Activated T-helper 9 cell treated with anti-CD3 and anti-CD28 coated beads, Interleukin-2, amount 50 U/mL, for 16 hours (primary cell): Measurements from ENCODE around the gene SLC16A5.
"Not testable (repeated sequence)": the region's sequence is repeated elsewhere in the genome, so short reads cannot be mapped to it uniquely, and the experiment has no call there.

Source experiments
- DNase-seq: peaks from one replicate; pipeline ENCODE4 v3.0.0-alpha.2; 2020; ENCODE audit warnings: low read depth

Gene SLC16A5

DNA sequence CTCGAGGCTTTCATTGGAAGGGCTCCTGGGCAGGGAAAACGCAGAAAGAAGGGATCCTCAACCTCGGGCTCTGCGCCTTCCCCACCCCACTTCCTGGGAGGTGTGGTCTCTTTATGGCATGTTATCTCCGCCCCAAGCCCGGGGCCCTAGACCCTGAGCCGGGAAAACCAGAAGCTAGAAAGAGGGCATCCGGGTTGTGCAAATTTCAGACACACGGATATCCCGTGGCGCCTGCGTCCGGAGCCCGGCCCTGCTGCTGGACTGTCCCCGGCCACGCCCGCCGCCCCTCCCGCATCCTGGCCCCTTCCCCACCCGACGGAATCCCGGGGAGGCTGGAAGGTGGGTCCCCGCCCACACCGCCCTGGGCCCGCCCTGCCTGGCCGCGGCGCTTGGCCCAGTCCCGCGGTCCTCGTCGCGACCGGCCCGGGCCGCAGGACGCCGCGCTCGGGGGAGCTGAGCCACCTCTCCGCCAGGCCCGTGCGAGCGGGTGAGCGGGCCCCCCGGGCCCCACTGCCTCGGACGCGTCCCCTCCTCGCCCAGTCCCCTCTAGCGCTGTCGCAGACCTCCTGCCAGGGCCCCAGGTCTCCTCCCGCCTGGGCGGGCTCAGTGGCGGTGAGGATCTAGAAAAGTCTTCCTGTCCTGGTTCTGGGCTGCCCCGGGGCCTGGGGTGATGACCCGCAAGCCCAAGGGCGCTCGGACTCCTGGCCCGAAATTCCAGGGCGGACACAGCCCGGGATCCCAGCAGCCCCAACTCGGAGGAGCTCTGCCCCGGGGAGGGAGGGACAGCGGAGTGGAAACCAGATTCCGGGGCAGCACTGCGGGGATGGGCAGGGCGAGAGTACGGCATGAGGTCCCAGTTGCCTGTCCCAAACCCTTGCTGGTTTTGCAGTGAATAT lies at the start of gene SLC16A5:
TSS of gene SLC16A5 (plus strand) at position 397 of the 896 bp plus-strand sequence. CDS start 5,683 bp downstream, outside the sequence.
- peak; percentile 25 for DNase-seq

DNA sequence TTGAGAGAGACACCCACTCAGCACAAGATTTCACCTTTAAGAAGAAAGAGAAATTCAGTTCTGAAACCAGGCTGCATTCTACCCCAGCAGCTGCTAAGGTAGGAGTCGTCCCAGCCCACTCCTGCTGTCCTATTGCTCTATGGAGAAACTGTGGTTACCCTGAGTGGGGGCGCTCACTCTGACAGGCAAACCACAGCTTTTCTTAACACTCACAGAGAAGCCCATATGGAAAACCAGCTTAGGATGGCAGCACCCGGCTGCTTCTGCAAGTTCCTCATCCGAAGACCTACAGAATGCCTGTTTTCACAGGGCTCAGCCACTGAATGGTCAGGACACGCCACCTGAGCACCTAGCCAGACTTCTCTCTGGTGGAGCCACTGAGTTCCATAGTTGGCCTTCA lies 48.5 kb upstream of the SLC16A5 start:
- DNase-seq = no peak

DNA sequence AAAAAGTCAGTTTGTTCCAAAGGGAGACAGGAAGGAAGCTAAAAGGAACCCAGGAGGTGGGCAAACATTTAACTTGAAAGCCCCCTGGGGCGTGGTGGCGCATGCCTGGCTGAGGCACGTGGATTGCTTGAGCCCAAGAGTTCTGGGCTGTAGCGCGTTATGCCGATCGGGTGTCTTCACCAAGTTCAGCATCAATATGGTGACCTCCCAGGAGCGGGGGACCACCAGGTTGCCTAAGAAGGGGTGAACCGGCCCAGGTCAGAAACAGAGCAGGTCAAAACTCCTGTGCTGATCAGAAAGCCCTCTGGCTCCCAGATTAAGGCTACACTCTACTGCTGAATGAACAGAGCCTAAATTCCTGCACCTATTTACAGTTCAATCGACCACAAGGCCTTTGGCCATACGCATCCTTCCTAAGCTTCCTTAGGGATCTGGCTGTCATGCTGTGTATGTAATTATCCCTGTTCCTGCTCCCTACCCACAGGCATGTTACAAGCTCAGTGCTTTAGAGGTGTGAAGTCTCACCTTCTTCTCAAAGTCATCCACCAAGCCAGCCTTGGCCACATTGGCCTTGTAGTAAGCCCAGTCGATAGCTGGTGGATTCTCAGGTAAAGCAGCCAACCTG lies 46.0 kb upstream of the SLC16A5 start:
- no peak for DNase-seq

GRCh38 chr17:75043789-75044188 lies 44.0 kb upstream of the SLC16A5 start:
- not testable (repeated sequence) for DNase-seq

DNA sequence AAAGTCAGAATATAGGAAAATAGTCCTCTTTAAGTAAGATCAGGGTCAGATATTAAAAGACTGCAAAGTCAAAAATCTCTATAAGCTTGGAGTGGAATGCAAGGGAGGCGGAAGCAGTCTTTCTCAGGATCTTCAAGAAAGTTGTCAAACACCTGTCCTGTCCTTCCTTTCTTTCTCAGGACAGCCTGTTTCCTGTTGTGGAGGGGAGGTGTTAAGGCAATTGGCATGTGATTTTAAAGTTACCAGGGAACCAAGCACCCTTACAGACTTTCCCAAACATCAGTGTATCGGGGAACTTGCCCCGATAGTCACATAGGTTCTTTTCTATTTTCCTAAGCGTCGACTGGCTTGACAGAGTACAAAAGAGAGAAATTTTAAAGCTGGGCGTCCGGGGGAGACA lies 43.0 kb upstream of the SLC16A5 start:
- no peak for DNase-seq

- DNase-seq = not testable (repeated sequence)
Observed at GRCh38 chr17:75045946-75046406, 41.8 kb upstream of the SLC16A5 start.

DNA sequence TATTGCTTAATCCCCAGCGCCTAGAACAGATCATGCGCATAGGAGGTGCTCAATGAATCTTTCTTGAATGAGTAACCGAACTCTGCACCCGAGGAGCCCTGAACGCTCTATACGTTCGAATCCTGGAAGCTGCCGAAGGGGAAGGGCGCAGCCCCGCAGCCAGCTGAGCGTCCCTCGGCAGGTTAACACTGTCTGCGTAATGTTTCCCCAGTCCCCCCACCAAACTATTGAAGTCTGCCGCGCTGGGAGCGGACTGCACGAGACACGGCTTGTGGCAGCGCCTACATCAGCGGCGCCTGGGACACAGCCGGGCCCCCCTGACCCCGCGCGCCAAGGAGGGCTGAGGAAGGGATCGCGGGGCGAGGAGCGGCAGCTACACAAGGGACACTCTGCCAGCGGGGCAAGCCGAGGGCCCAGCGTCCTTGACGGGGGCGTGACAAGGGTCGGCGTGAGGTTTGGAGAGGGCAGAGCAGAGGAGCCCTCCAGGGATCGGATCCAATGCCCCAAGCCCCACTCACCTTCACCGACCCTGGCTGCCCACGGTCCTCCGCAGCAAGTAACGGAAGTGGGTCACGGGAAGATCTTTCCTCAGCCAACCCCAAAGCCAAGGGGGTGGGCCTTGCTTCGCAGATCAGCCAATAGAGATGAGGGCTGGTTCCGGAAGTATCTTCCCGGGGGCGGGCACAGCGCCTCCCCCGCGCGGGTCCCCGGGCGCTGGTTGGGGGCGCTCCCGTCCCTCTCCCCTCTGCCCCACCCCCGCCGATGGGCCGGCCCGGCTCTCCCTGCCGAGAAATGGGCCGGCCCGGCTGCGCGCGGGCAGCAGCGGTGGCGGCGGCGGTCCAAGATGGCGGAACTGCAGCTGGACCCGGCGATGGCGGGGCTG lies 41.1 kb upstream of the SLC16A5 start, which contains the start of the genes ATP5PD and KCTD2:
TSS of gene ATP5PD (minus strand) at position 563 of the 883 bp plus-strand sequence. CDS start 4,319 bp downstream, outside the sequence.
TSS of gene KCTD2 (plus strand) at position 819 of the 883 bp plus-strand sequence. CDS start at position 845, 26 bp downstream.
- DNase-seq = peak; percentile 94

DNA sequence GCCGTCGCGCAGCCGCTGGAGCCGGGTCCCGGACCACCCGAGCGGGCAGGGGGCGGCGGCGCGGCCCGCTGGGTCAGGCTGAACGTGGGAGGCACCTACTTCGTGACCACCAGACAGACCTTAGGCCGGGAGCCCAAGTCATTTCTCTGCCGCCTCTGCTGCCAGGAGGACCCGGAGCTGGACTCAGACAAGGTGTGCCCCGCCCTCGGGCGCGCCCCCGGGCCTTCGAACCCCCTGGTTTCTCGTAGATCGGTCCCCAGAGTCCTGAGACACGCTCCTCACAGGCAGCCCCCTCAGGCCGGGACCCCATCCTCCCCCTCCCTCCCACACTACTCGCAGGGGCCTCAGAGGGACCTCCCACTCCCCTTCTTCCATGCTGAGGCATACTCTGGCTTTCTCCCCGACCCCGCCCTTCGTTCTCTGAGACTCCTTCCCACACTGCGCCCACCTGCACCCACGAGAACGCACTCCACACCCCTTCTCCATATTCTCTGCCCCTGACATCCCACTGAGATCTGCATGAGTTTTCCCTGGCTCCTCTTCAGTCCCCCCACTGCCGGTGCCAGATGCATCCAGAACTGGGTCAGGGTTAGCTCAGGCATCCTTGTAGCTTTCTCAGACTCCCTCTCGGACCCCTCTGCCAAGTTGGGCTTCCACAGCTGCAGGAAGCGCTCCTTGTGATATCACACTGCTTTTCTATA lies 40.2 kb upstream of the SLC16A5 start:
- no peak for DNase-seq

DNA sequence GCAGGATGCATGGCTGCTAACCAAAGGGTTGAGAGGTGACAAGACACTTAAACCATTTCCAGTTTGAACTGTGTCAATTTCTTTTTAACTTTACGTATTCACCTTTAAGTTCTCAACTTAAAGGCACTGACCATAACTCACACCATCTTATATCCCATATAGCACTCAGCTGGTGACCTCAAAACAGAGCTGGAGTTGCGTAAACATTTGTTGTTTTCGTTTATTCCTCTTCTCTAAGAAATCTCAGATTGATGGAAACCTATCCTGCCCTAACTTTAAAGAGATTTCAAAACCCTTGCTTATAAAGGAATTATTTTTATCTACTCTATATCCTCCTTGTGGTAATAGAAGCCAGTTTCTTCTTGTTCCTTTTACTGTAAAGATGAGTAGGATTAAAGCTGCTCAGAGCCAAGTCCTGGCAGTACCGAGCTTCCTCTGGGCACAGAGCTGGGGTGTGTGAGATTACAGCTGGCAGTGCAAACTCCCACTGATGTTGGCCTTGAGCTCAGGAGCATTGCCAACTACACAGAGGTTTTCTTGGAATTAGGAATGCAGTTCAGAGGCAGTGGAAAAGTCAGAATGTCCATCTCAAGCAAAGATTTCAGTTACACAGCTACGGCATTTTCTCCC lies 39.4 kb upstream of the SLC16A5 start:
- no peak for DNase-seq

DNA sequence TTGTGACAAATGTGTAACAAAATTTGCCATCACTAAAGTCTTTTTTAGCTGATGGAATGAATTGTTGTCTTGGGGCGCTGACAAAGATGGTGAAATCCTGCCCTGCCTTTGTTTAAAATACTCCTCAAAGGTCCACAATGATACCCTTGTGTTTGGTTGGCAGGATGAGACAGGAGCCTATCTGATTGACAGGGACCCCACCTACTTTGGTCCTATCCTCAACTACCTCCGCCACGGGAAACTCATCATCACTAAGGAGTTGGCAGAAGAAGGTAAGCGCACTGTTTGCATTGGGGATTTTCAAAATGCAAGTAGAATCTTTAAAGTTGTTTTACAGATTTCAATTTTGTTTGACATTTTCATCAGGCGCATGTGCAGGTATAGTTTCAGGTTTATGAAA lies 38.7 kb upstream of the SLC16A5 start:
- no peak for DNase-seq

DNA sequence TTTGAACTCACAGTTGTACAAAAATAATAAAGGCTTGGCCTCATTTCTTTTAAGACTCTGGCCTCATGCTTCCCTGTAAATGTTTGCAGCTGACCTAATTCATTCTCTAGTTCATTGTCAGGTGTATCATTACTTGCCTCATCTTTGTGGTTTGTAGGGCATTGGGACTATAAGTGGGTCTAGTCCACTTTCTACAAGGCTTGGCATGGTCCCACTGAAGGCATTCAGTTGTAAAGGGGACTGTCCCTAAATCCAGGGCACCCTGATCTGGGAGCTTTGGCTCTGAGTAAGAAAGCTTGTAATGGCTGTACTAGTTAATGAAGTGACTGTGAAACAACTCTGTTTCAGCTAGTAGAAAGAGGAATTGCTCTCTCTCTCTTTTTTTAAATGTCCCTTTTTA lies 38.0 kb upstream of the SLC16A5 start:
- no peak for DNase-seq

DNA sequence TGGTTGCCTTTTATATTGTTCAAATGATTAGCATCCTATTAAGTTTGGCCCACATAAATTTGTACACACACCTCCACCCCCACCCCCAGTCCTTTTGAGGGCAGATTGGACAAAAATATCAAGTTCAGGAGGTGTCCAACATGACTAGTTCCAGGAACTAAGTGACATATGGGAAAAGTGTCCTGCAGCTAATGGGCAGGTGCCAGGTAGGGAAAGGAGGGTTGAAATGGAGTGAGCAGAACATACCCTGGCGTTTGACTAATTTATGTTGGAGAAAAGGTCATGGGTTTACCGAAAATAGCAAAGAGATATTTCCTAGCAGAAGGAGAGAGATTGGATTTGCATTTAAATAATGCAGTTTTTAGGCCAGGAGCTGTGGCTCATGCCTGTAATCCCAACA lies 35.8 kb upstream of the SLC16A5 start:
- no peak for DNase-seq

DNA sequence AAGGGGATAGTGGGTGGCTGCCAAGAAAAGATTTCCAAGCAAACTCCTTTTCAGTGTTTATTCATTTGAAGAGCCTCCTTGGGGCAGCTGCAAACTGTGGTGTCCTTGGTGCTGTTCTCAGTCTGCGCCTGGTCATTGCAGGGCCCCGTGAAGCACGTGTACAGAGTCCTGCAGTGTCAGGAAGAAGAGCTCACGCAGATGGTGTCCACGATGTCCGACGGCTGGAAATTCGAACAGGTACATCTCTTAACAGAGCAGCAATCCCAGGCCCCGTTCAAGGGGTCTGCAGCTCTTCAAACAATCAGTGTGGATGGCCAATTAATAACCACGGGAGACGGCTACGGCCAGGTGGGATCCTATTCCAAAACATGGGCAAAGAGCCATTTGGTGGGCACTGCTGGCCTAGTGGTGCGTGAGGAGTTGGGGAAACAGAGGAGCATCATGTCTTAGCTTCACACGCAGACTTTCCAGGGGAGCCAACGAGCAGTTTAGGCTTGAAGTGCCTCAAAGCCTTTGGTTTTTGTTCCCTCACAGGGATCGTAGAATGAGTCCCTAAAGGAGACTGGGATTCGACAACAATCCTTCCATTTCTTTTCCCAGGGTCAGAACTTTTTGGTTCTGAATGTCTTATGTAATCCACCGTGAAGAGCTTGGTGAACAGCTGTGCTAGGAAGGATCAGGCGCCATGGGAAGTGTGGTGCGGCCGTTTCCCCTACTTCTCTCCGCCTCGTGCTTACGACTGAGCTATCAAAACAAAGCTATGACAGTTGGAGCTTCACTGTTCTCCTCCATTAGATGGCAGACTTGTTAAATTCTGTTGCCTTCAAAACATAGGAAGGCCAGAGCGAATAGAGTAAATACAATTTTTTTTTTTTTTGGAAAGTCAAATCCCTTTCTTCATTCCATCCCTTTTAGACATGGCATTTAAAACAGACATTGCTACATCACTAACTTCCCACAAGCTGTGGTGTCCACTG lies 28.1 kb upstream of the SLC16A5 start:
- no peak for DNase-seq

DNA sequence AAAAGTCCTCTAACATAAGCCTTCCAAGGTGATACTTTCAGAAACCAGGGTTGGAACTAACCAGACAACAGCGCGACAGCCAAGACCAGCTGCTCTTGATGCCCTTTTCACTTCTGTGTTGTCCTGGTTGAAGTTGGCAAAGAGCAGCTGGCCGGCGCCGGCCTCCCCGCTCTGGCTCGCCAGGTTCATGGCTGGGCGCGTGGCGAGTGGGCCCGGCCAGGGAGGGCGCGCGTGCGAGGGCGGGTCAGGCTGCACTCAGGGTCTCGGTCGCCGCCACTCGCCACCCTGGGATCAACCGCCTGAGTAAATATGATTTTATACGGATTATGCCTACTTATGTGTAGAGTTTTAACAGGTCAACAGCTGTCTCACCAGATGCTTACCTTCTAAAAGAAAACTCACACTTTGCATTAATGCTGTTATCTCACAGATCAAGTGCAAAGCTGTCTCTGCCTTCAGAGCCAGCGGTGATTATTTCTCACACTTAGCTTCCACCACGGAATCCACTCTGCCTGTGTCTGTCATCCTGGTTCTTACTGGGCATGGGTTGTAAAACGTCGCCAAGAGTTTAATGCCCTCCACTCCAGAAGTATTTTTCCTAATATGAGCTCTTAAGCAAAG lies 27.2 kb upstream of the SLC16A5 start:
- no peak for DNase-seq

- DNase-seq = no peak
Observed at GRCh38 chr17:75061055-75061438, 26.7 kb upstream of the SLC16A5 start.

DNA sequence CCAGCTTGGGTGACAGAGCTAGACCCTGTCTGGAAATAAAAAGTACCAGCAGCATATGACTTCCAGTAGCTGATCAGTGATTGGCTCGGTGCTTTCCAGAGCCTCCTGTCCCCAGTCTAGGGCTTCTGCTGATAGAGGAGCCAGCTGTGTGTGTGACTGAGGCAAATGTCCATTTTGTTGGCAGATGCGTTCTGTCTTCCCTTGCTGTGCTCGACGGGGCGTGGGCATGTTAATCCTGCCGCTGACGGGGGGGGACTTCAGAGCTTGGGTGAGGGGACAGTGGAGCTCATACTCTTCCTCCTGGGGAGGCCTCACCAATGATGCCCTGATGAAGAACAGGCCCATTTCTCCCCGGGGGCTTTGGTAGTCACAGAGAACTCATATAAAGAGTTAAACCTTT lies 26.1 kb upstream of the SLC16A5 start:
- no peak for DNase-seq

DNA sequence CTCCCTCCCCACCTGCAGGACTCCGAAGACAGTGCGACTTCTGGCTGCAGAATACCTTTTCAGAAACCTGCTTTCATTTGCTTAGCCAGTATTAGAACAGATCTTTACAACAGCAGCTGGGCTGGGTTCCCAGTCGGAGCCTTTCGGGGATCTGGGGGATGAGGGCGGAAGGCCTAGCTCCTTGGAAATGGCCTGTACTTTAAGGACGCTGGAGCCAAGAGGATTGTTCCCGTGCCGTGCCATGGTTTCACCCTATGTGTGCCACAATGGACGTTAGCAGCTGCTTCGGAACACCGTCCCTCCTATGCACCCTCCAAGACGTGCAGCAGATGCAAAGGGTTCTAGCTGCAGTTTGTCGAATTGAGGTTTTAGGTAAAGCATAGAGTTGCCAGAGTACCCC lies 24.6 kb upstream of the SLC16A5 start:
- no peak for DNase-seq

- DNase-seq = no peak
Observed at GRCh38 chr17:75063626-75064025, 24.1 kb upstream of the SLC16A5 start.

GRCh38 chr17:75064040-75064439 lies 23.7 kb upstream of the SLC16A5 start:
- DNase-seq = no peak
